NT2/D1 (cell line): Measurements from ENCODE around the gene SUGP1.

ENCODE experiments used
- SUZ12 ChIP-seq: IDR thresholded peaks from 2 replicates; pipeline ENCODE4 v1.6.1; 2011; ENCODE audit not compliant: insufficient read length, insufficient read depth; ENCODE audit errors: extremely low read depth
- YY1 ChIP-seq: IDR thresholded peaks from 2 replicates; pipeline ENCODE4 v1.6.1; 2011; ENCODE audit not compliant: insufficient read length, insufficient read depth

DNA sequence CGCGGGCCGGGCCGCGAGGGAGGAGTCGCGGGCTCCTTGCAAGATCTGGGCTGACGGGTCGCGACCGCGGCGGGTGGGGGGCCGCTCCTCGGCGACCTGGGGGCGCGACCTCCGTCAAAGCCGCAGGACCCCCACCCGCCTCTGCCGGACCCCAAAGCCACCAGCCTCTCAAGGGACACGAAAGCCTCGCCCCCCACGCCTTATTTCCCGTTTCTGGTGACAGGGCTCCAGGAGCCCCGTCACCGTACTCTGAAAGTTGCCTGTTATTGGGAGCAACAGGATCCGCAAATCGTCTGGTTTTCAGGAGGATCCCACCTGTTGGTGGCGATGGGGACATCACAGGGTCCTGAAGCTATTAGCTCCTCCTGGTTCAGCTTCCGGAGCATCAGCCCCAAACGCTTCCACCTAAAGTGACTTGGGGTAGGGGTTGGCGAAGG is 850 bp upstream of the SUGP1 start:
- TF ChIP-seq YY1 (no peak), SUZ12 (no peak)
